ENCODE results near the gene CACNA1C.

DNA sequence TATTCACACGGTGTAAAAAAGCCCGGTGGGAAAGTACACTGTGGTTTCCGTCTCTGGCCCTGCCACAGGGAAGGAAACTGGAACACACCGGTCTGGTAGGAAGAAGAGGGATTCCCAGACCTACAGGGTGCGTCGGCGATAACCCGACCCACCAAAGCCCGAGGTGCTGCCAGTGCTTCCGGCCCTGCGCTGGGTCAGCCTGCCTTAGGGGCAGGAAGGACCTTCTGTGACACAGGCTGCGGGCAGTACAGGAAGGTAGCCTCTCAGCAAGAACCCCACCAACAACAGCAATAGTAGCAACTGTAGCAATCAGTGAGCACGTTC is 572.5 kb downstream of the CACNA1C start:
- TF ChIP-seq CTCF (conservative IDR thresholded peaks at IDR 0.05 in 1 of 2, IDR thresholded peaks at IDR 0.05 in 1 of 2; ENCODE audit: low read depth in 1 of 2, low read length in 2 of 2), result no peak
- TF ChIP-seq EZH2 (IDR thresholded peaks at IDR 0.05; ENCODE audit: low read length, missing control alignments), result no peak
